Measurements from ENCODE around the gene OLR1. TPM values are rescaled to one million over a fixed set of nuclear protein-coding genes. Genes with fewer than 3 reads are reported as not detected.

OLR1 gene
- total and polyA plus RNA-seq, 9 donors: 0.10 to 12.3 (median 0.74) TPM

DNA sequence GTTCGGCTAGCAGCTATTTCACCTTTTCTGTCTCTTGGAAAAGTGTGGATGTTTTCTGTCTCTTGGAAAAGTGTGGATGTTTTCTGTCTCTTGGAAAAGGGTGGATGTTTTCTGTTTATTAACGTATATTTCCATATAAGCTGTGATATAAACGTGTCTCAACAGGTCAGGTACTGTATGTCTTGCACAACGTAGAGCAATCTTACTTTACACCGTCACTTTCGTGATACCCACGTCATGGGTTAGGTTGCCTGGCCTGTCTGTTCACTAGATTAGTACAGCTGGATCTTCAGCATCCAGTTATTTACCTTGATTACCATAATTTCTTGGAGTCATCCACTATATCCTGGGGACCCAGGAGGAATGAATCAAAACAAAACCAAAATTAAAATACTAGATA lies 56.0 kb downstream of the OLR1 start:
- no peak for DNase-seq
- Histone ChIP-seq H3K9me3 (no peaks in the 10 kb centered on the region), H3K4me3 (no peak overlapping the region), H3K4me1 (ENCODE audit: insufficient read depth) (no peaks in the 10 kb centered on the region), H3K36me3 (no peaks in the 10 kb centered on the region), H3K27me3 (no peaks in the 10 kb centered on the region), H3K27ac (no peak overlapping the region)
- intact Hi-C loops (cut with DNase I): no loop called here
- TF ChIP-seq POLR2A (IDR thresholded peaks at IDR 0.05) (no peak), EP300 (IDR thresholded peaks at IDR 0.05) (no peak), CTCF (IDR thresholded peaks at IDR 0.05) (no peak)
- 85 to 94% (median 87%) methylated on average over 7 of the region's 7 CpGs for WGBS, 3 donors

GRCh38 chr12:10115311-10115710 lies 56.6 kb downstream of the OLR1 start:
- WGBS, 3 donors: 89 to 94% (median 92%) methylated on average over 15 of the region's 15 CpGs
- no peak for TF ChIP-seq EP300 (IDR thresholded peaks at IDR 0.05)
- no peak for TF ChIP-seq POLR2A (IDR thresholded peaks at IDR 0.05)
- TF ChIP-seq CTCF (IDR thresholded peaks at IDR 0.05): no peak

GRCh38 chr12:10113920-10114319 lies 58.0 kb downstream of the OLR1 start:
- intact Hi-C loops (cut with DNase I): no loop called here

More at GRCh38 chr12:10115311-10115710, 56.6 kb downstream of the OLR1 start:
- Histone ChIP-seq H3K4me3 (no peak overlapping the region), H3K27ac (no peak overlapping the region), H3K27me3 (no peaks in the 10 kb centered on the region), H3K4me1 (ENCODE audit: insufficient read depth) (no peaks in the 10 kb centered on the region), H3K36me3 (no peaks in the 10 kb centered on the region), H3K9me3 (no peaks in the 10 kb centered on the region)
- no peak for DNase-seq
- intact Hi-C loops (cut with DNase I): no loop called here

DNA sequence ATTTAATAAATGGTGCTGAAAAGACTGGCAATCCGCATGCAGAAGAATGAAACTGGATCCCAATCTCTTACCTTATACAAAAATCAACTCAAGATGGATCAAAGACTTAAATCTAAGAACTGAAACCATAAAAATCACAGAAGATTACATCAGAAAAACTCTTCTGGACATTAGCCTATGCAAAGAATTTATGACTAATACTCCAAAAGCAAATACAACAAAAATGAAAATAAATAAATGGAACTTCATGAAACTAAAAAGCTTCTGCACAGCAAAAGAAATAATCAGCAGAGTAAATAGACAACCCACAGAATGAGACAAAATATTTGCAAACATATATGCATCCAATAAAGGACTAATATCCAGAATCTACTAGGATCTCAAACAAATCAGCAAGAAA lies 58.9 kb downstream of the OLR1 start:
- WGBS, 3 donors: 80 to 93% (median 83%) methylated on average over 1 of the region's 1 CpG
- H3K4me1 ChIP-seq (ENCODE audit: insufficient read depth): no peaks in the 10 kb centered on the region
- TF ChIP-seq EP300 (IDR thresholded peaks at IDR 0.05) (no peak), CTCF (IDR thresholded peaks at IDR 0.05) (no peak), POLR2A (IDR thresholded peaks at IDR 0.05) (no peak)
- H3K4me3 ChIP-seq: no peak overlapping the region
- no peaks in the 10 kb centered on the region for H3K27me3 ChIP-seq
- no peaks in the 10 kb centered on the region for H3K9me3 ChIP-seq
- no peaks in the 10 kb centered on the region for H3K36me3 ChIP-seq
- no peak overlapping the region for H3K27ac ChIP-seq
- intact Hi-C loops (cut with DNase I): no loop called here
- DNase-seq: no peak

More at GRCh38 chr12:10113920-10114319, 58.0 kb downstream of the OLR1 start:
- WGBS, 3 donors: 55 to 67% (median 57%) methylated on average over 1 of the region's 1 CpG
- H3K36me3 ChIP-seq: no peaks in the 10 kb centered on the region
- DNase-seq: no peak
- H3K4me3 ChIP-seq: no peak overlapping the region
- no peak for TF ChIP-seq CTCF (IDR thresholded peaks at IDR 0.05)
- TF ChIP-seq POLR2A (IDR thresholded peaks at IDR 0.05): no peak
- no peak for TF ChIP-seq EP300 (IDR thresholded peaks at IDR 0.05)
- no peaks in the 10 kb centered on the region for H3K27me3 ChIP-seq
- no peak overlapping the region for H3K27ac ChIP-seq
- H3K9me3 ChIP-seq: no peaks in the 10 kb centered on the region
- H3K4me1 ChIP-seq (ENCODE audit: insufficient read depth): no peaks in the 10 kb centered on the region

Data from ovary (tissue), 9 donors.